ENCODE data around the gene DUSP5.

Gene DUSP5

GRCh38 chr10:110501142-110501937 is 3.6 kb downstream of the DUSP5 start:
- peak; percentile 55 to 60 for DNase-seq

- no peak for DNase-seq
Measured at GRCh38 chr10:110502072-110502845, 4.6 kb downstream of the DUSP5 start.

GRCh38 chr10:110502851-110503301 is 5.2 kb downstream of the DUSP5 start:
- no peak for DNase-seq

GRCh38 chr10:110503528-110504110 is 5.9 kb downstream of the DUSP5 start:
- no peak for DNase-seq

GRCh38 chr10:110504111-110504735 is 6.5 kb downstream of the DUSP5 start:
- peak; percentile 51 to 56 for DNase-seq

GRCh38 chr10:110505130-110505770 is 7.5 kb downstream of the DUSP5 start:
- DNase-seq = no peak

GRCh38 chr10:110506448-110506847 is 8.7 kb downstream of the DUSP5 start:
- DNase-seq = no peak

- no peak for DNase-seq
Measured at GRCh38 chr10:110507346-110507745, 9.6 kb downstream of the DUSP5 start.

- DNase-seq = no peak
Measured at GRCh38 chr10:110508159-110508788, 10.6 kb downstream of the DUSP5 start.

- no peak for DNase-seq
Measured at GRCh38 chr10:110508806-110509544, 11.3 kb downstream of the DUSP5 start.

- DNase-seq = no peak
Measured at GRCh38 chr10:110509560-110509959, 11.9 kb downstream of the DUSP5 start.

GRCh38 chr10:110510086-110510485 is 12.4 kb downstream of the DUSP5 start:
- no peak for DNase-seq

- DNase-seq = no peak
Measured at GRCh38 chr10:110510730-110511129, 13.0 kb downstream of the DUSP5 start.

GRCh38 chr10:110511734-110512449 is 14.2 kb downstream of the DUSP5 start:
- no peak for DNase-seq

GRCh38 chr10:110512461-110513187 is 14.9 kb downstream of the DUSP5 start:
- DNase-seq = peak; percentile 55 to 66

- no peak for DNase-seq
Measured at GRCh38 chr10:110513949-110514348, 16.2 kb downstream of the DUSP5 start.

GRCh38 chr10:110514848-110515247 is 17.1 kb downstream of the DUSP5 start:
- no peak for DNase-seq

- DNase-seq = no peak
Measured at GRCh38 chr10:110516815-110517492, 19.2 kb downstream of the DUSP5 start.

- DNase-seq = no peak
Measured at GRCh38 chr10:110522365-110522988, 24.8 kb downstream of the DUSP5 start.
